HCEC 1CT (cell line): Measurements from ENCODE around the gene ETV7.

Source experiments
- DNase-seq: peaks from one replicate; pipeline ENCODE4 v3.0.0-alpha.2; 2017

The ETV7 gene

DNA sequence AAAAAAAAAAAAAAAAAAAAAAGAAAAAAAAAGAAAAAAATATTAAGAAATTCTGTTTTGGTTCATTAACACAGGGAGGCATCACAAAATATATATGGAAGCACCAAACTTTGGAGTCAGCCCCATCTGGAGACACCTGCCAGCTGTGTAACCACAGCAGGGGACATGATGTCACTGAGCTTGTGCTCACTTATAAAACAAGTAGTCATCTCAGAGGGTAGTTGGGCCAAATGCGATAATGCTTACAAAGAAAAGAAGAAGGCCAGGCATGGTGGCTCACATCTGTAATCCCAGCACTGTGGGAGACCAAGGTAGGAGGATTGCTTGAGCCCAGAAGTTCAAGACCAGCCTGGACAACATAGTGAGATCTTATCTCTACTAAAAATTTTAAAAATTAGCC, 49.7 kb downstream of the ETV7 start:
- DNase-seq = no peak

GRCh38 chr6:36336779-36337241, 50.7 kb downstream of the ETV7 start, which contains the start of gene BNIP5:
Gene BNIP5 (minus strand): TSS chr6:36336888. CDS start chr6:36330690, 6,198 bp downstream.
- DNase-seq = no peak

- DNase-seq = no peak
These were observed 51.2 kb downstream of the ETV7 start for GRCh38 chr6:36336208-36336710.

DNA sequence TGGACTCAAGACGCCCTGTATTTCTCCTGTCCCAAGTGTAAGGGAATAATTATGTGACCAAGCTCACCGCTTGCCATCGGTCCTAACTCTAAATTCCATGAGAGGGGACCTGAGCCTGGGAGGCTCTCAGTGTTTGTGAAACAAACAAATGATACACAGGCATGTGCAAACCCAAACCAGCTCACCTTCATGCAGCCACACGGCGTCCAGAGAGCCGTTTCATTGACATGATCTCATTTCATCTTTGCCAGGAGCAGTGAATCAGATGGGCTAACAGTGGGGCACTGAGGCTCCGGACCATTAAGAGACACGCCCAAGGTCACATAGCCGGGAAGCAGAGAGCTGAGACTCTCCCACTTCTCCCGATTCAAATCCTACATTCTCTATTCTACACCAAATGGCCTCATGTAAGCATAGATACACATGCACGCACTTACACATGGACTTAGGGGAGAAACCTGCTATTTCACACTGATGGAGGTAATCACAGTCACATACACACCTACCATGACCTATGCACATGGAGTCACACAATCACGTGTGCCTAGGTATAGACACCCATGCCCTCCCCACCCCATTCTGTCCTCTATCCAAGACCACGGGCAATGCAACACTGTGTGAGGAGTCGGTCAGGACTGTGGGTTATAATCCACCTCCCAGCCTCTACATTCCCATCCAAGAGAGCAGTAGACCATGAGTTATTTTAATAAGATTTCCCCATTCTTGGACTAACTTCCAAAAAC, 51.8 kb downstream of the ETV7 start:
- DNase-seq = no peak

GRCh38 chr6:36334832-36335459, 52.5 kb downstream of the ETV7 start:
- DNase-seq = no peak

DNA sequence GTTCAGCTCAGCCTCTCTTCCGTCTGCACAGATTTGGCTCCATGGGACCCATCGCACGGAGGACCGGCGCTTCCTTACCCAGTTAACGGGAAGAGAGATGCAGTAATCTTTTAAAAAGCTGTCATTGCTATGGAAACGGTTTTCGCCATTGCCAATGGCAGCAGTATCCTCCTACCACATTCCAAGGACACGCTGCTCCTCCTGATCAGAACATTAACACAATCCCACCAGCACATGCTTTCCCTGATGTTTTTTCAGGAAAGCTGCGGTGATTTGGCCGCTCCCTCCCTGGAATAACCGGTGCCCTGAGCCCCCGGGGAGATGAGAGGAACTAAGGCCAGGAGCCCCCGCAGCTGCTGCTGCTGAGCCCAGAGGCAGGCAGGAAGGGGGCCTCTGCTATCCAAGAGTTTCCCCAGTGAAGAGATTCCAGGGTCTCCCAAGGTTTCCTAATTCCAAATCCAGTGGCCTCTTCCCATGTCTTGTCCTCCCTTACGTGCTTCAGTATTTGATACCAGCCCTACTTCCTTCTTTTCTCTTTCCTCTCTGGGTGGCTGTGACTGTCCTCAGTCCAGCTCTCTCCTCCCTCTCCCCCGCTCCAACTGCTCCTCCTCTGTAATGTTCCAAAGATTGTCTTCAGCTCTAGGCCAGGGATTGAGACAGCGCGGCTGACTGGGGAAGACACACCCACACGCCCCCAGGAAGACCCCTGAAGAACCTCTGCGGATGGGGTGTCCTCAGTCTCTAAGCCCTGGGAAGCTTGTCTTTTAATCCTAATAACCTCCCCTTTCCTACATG, 53.3 kb downstream of the ETV7 start:
- no peak for DNase-seq

DNA sequence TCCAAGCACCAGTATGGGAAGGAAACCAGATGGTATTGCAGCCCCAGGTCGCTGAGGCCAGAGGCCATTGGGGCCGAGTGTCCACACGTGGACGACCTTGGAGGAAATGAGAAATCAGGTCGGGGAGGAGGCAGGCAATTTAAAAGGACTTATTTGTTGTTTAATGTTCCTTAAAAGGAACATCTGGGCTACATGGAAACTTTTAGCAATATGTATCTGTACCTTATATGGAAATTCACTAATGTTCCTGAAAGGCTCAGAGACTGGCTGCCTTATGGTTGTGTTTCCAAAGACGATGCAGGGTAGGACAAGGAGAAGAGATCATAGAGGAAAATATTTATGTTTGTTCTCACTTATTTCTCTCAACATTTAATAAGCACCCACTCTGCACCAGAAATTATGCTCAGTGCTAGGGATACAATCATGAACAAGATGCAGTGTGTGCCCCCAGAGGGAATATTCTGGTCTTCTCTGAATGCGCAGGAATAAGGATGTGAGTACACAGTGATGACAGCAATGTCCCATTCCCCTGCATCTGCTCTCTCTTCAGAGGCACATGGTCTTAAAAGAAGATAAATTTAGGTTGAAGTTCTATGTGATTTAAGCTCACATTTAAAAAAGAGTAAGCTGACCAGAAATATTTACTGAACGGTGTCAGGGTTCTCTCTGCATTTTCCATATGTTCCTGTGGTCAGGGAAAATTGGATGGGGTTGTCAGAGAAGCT, 54.1 kb downstream of the ETV7 start:
- no peak for DNase-seq

GRCh38 chr6:36331381-36331780, 56.1 kb downstream of the ETV7 start:
- DNase-seq = no peak

DNA sequence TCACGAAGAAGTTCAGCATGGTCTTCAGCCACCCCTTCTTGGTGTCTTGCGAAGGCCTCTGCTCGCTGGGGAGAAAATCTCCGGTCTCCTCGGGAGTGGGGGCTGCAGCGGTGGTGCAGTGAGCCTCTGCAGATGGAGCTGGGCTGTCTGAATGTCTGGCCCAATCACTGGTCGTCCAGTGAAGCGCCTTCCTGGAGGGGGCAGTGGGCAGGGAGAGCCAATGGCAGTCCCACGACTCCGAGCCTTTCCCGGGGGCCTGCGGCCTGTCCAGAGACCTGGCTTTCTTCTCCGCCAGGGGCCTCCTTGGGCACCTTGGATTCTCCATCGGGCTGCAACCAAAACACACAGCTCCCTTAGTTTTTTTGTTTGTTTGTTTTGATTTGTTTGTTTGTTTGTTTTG, 57.1 kb downstream of the ETV7 start:
- no peak for DNase-seq

DNA sequence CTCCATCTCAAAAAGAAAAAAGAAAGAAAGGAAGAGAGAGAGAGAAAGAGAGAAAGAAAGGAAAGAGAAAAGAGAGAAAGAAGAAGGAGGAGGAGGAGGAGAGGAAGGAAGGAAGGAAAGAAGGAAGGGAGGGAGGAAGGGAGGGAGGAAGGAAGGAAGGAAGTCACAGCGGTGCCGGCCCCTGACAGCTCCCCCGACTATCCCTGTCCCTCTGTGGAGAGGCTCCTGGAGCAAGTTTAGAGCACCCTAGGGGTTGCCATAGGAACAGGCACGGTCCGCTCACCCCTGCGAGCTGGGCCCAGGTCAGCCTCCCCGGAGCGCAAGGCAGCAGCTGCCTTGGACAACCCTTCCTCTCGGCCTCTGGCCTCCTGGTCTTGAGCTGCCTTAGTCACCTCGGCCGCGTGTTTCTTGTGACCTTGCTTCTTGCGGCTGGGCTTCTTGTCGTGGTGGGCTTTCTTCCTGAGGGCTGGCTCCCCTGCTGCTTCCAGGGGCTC, 57.6 kb downstream of the ETV7 start:
- no peak for DNase-seq

GRCh38 chr6:36328600-36328999, 58.9 kb downstream of the ETV7 start:
- DNase-seq = no peak

- no peak for DNase-seq
These were observed 59.6 kb downstream of the ETV7 start for GRCh38 chr6:36327919-36328236.

DNA sequence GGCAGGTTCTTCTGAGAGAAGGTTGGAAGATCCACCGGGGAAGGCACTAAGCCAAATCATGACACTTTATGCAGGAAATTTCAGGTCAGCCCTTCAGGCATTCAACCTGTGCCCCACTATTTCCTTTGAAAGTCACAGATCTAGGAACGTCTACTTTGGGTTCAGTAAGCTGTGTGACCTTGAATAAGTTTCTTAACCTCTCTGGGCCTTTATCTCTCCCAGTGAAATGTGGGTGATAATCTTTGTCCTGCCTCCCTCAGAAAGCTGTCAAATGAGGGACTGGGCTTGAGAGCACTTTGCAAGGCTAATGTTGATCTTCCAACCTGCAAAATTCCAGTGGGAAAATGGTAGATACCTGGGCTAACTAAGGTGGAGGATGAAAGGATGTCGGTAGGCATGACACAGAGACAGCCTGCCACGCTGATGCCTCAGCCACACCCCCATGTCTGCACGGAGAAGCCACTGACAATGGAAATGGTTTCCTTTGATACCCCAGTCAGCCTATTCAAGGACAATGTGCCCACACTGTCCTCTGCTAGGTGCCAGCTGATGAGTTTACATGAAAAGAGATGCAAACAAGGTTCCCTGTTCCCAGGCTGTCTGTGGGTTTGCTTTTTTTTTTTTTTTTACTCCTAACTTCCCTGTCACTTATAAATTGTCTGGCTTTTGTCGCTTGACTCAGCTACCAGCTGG, 60.1 kb downstream of the ETV7 start:
- no peak for DNase-seq

DNA sequence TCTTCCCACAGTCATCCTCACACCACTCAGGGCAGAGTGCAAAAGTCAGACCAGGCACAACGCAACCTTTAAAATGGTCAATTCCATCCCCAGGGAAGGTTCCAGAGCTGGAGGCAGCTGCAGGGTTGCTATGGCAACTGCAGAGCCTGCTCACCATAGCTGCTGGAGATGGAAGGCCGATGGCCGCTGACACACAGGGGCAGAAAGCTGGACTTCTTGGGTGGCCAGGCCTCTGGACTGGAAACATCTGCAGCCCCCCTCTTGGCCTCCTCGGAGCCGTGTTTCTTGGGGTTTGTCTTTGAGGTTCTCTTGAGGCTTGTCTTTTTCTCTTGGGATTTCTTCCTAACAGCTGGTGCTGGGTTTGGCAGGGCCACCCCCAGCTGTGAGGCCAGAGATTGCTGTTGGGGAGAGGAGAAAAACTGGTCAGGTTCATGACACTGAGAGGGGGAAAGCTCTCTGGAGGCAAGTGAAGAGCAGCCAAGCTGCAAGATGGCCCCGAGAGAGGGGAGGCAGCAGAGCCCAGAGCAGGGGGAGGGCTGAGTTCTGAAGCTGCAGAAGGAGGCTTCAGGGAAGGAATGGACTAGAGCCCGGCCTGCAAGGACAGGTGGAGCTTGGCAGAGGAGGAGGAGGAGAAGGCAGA, 61.0 kb downstream of the ETV7 start:
- DNase-seq = no peak

DNA sequence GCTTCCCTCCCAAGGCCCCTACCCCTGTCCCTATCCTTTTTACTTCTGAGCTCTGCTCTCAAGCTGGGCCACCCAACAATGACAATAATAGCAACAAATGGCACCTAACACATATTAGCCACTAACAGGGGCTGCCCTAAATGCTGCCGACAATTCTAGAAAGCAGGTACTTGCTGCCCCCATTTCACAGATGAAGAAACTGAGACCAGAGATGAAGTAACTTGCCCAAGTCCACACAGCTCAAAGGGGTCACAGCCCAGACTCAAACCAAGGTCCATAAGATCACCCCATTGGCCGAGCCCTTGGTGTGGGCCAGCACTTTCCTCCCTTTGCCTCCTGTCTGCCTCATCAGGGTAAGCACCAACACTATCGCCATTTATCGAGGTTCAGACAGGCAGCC, 62.8 kb downstream of the ETV7 start:
- no peak for DNase-seq

GRCh38 chr6:36324191-36324590, 63.3 kb downstream of the ETV7 start:
- DNase-seq = no peak

DNA sequence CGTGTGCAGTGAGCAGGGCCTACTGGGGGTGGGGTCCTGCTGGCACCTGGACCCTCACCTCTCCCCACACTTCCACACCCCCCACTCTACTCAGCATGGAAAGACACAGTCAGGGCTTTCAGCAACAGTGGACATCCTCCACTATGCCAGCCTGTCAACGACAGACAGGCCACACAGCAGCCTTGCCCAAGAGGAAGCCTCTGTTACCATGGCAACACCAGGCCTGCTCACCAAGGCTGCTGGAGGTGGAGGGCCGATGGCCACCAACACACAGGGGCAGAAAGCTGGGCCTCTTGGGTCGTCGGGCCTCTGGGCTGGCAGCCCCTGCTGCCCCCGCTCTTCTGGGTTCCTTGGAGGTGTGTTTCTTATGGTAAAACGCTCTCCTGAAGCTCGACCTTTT, 64.4 kb downstream of the ETV7 start:
- no peak for DNase-seq

- no peak for DNase-seq
These were observed 64.9 kb downstream of the ETV7 start for GRCh38 chr6:36322591-36322990.

DNA sequence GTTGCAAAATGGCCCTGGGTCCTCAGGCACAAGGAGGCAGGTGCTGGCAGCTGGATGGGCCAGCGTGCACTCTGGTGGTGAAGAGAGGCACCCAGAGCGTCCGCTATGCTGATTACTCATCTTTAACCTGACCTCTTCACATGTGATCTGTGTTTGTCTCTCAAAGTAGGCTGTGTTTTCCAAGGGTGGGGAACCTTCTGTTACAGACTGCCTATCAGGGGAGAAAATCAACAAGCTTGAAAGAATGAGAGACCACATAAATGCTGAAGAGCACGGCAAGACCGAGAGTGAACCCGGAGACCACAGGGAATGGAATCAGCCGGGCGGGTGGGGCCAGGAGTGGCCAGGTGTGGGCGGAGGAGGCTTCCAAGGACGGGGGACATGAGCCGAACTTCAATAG, 67.0 kb downstream of the ETV7 start:
- DNase-seq = no peak

GRCh38 chr6:36319821-36320220, 67.6 kb downstream of the ETV7 start:
- no peak for DNase-seq

GRCh38 chr6:36319436-36319762, 68.1 kb downstream of the ETV7 start:
- no peak for DNase-seq
